HCT116 (cell line): Measurements from ENCODE around the gene LRRC72. TPM values are rescaled to one million over a fixed set of nuclear protein-coding genes. Genes with fewer than 3 reads are reported as not detected.

Experiments used
- ATAC-seq: fragments of 200-7000 bp; cut with Tn5 transposase; 2 replicates; pipeline ENCODE4 v1.9.1; 2020; ENCODE audit warnings: mild to moderate bottlenecking, moderate library complexity
- BruUV-seq: library from RNA; stranded (reverse); fragments of 400-500 nt; replicated peaks from 2 replicates; lab custom pipeline; 2021; lab: Mats Ljungman, UMichigan
- CTCF ChIA-PET: fragments of 300-600 bp; sonication (Branson Sonifier 250); formaldehyde crosslinking; loops from one replicate; lab custom pipeline; 2021; ENCODE audit warnings: antibody characterized with exemption; lab: Charles Lee
- POLR2A ChIA-PET: fragments of 300-600, 350-600 bp; sonication (Branson Sonifier 250); formaldehyde crosslinking; loops from one replicate; lab custom pipeline; 2021; ENCODE audit warnings: antibody characterized with exemption; lab: Charles Lee
- RAD21 ChIA-PET, 2 experiments: fragments of 300-600 bp; sonication (Branson Sonifier 250); formaldehyde crosslinking; loops; one replicate each; lab custom pipeline; 2023; ENCODE audit warnings: low total read pairs in 2 of 2; ENCODE audit not compliant: uncharacterized antibody in 2 of 2, unreplicated experiment in 2 of 2, low non-redundant PET in 1 of 2; lab: Charles Lee
- DNase-seq: peaks from one replicate; pipeline ENCODE4 v3.0.0-alpha.2; 2010; ENCODE audit warnings: low read depth, low spot score
- H2AFZ ChIP-seq: fragments of 200-600 bp; shearing (Covaris generic), sonication (generic); 2 replicates; pipeline ENCODE4 v1.6.1; 2017; ENCODE audit warnings: low read depth, mixed run types, mixed read lengths, antibody characterized with exemption, low read length; ENCODE audit not compliant: poor library complexity, severe bottlenecking
- H3K27ac ChIP-seq: 2 replicates; pipeline ENCODE4 v1.5.1; 2012; ENCODE audit warnings: low read depth, low read length
- H3K27me3 ChIP-seq: fragments of 200-600 bp; sonication (generic); 2 replicates; pipeline ENCODE4 v1.6.1; 2016; ENCODE audit warnings: mixed run types, low read length, mixed read lengths; ENCODE audit not compliant: insufficient read depth
- H3K36me3 ChIP-seq, 2 experiments: fragments of 200-500 bp in 1 of 2; fragments of 200-600 bp in 1 of 2; sonication (Bioruptor generic) in 1 of 2; sonication (generic) in 1 of 2; 2 replicates each; pipeline versions ENCODE4 v1.5.1 to v1.6.1; 2014 to 2016; ENCODE audit warnings: low read length in 2 of 2, inconsistent platforms in 1 of 2, mixed read lengths in 1 of 2, mixed run types in 1 of 2; ENCODE audit not compliant: insufficient read depth in 2 of 2, control insufficient read depth in 1 of 2
- H3K4me1 ChIP-seq, 2 experiments: fragments of 200-600 bp in 1 of 2; sonication (generic) in 1 of 2; 2 replicates each; pipeline versions ENCODE4 v1.5.1 to v1.6.1; 2012 to 2017; ENCODE audit warnings: low read length in 2 of 2, inconsistent platforms in 1 of 2, mild to moderate bottlenecking in 1 of 2, mixed read lengths in 1 of 2, mixed run types in 1 of 2, moderate library complexity in 1 of 2; ENCODE audit not compliant: insufficient read depth in 2 of 2, control insufficient read depth in 1 of 2
- H3K4me2 ChIP-seq: fragments of 200-600 bp; sonication (generic); 2 replicates; pipeline ENCODE4 v1.6.1; 2017; ENCODE audit warnings: mixed run types, low read length, mixed read lengths
- H3K4me3 ChIP-seq, 2 experiments: fragments of 200-600 bp in 1 of 2; sonication (generic) in 1 of 2; replicated peaks in 1 of 2; 2 replicates each; pipeline ENCODE4 v1.5.1; 2011 to 2016; ENCODE audit warnings: low read length in 2 of 2, control low read depth in 1 of 2, low read depth in 1 of 2, mild to moderate bottlenecking in 1 of 2, mixed read lengths in 1 of 2, mixed run types in 1 of 2
- H3K79me2 ChIP-seq: fragments of 200-600 bp; sonication (generic); 2 replicates; pipeline ENCODE4 v1.6.1; 2017; ENCODE audit warnings: mild to moderate bottlenecking, mixed run types, low read length, moderate library complexity, mixed read lengths; ENCODE audit not compliant: insufficient read depth
- H3K9ac ChIP-seq: fragments of 200-600 bp; sonication (generic); 2 replicates; pipeline ENCODE4 v1.6.1; 2016; ENCODE audit warnings: low read length, mixed read lengths
- H3K9me2 ChIP-seq: fragments of 200-600 bp; sonication (generic), shearing (Covaris generic); 2 replicates; pipeline ENCODE4 v1.6.1; 2017; ENCODE audit warnings: mixed run types, mild to moderate bottlenecking, moderate library complexity; ENCODE audit not compliant: insufficient read depth
- H3K9me3 ChIP-seq, 2 experiments: fragments of 200-500 bp in 1 of 2; fragments of 200-600 bp in 1 of 2; sonication (Bioruptor generic) in 1 of 2; sonication (generic) in 1 of 2; 2 replicates each; pipeline ENCODE4 v1.6.1; 2014 to 2017; ENCODE audit warnings: low read length in 2 of 2, mixed read lengths in 2 of 2, inconsistent platforms in 1 of 2, low read depth in 1 of 2, mild to moderate bottlenecking in 1 of 2, mixed run types in 1 of 2, moderate library complexity in 1 of 2; ENCODE audit not compliant: control insufficient read depth in 1 of 2, insufficient read depth in 1 of 2
- H4K20me1 ChIP-seq: fragments of 200-600 bp; sonication (generic), shearing (Covaris generic); 2 replicates; pipeline ENCODE4 v1.6.1; 2017; ENCODE audit warnings: mixed run types, mild to moderate bottlenecking, moderate library complexity; ENCODE audit not compliant: insufficient read depth
- ATF3 ChIP-seq: IDR thresholded peaks from 2 replicates; pipeline ENCODE4 v1.6.1; 2012
- CBX3 ChIP-seq: IDR thresholded peaks from 2 replicates; pipeline ENCODE4 v1.6.1; 2012; ENCODE audit warnings: low read depth
- CEBPB ChIP-seq: IDR thresholded peaks from 2 replicates; pipeline ENCODE4 v1.6.1; 2012; ENCODE audit warnings: low read depth
- CTCF ChIP-seq, 3 experiments: fragments of 200-600 bp in 1 of 3; sonication (generic) in 1 of 3; IDR thresholded peaks in 2 of 3; conservative IDR thresholded peaks in 1 of 3; 2 replicates each; pipeline ENCODE4 v1.5.1; 2012 to 2017; ENCODE audit warnings: low read depth in 2 of 3, low read length in 2 of 3, antibody characterized with exemption in 1 of 3, borderline replicate concordance in 1 of 3, control low read depth in 1 of 3, mild to moderate bottlenecking in 1 of 3, mixed read lengths in 1 of 3, mixed run types in 1 of 3, moderate library complexity in 1 of 3; ENCODE audit not compliant: insufficient read depth in 1 of 3
- EZH2 ChIP-seq: fragments of 200-600 bp; sonication (generic); IDR thresholded peaks from 2 replicates; pipeline ENCODE4 v1.6.1; 2017; ENCODE audit warnings: antibody characterized with exemption, mixed run types
- EZH2phosphoT487 ChIP-seq: fragments of 200-600 bp; IDR thresholded peaks from 2 replicates; pipeline ENCODE4 v1.6.1; 2018; ENCODE audit warnings: antibody characterized with exemption, borderline replicate concordance
- FOSL1 ChIP-seq: IDR thresholded peaks from 2 replicates; pipeline ENCODE4 v1.6.1; 2012; ENCODE audit warnings: low read depth
- JUND ChIP-seq: IDR thresholded peaks from 2 replicates; pipeline ENCODE4 v1.6.1; 2012
- POLR2A ChIP-seq: IDR thresholded peaks from 2 replicates; pipeline ENCODE4 v1.7.0; 2011; ENCODE audit warnings: borderline replicate concordance; ENCODE audit not compliant: insufficient read depth, insufficient read length; ENCODE audit errors: extremely low read depth
- POLR2AphosphoS5 ChIP-seq: IDR thresholded peaks from 2 replicates; pipeline ENCODE4 v1.6.1; 2011; ENCODE audit warnings: mild to moderate bottlenecking, low read depth, low read length, moderate library complexity
- RAD21 ChIP-seq: IDR thresholded peaks from 2 replicates; pipeline ENCODE4 v1.6.1; 2012; ENCODE audit warnings: low read depth, mild to moderate bottlenecking
- REST ChIP-seq: IDR thresholded peaks from 2 replicates; pipeline ENCODE4 v1.6.1; 2012; ENCODE audit warnings: low read depth
- SP1 ChIP-seq: IDR thresholded peaks from 2 replicates; pipeline ENCODE4 v1.6.1; 2012; ENCODE audit warnings: low read depth
- SRF ChIP-seq: IDR thresholded peaks from 2 replicates; pipeline ENCODE4 v1.6.1; 2012; ENCODE audit warnings: low read depth
- ZBTB33 ChIP-seq: IDR thresholded peaks from 2 replicates; pipeline ENCODE4 v1.6.1; 2011; ENCODE audit warnings: mild to moderate bottlenecking, low read length, moderate library complexity; ENCODE audit not compliant: insufficient replicate concordance; ENCODE audit errors: extremely low read depth
- ZFX ChIP-seq: fragments of 450-650 bp; IDR thresholded peaks from 2 replicates; pipeline ENCODE4 v1.6.1; 2017
- ZNF274 ChIP-seq: fragments of 200-500 bp; sonication (Bioruptor generic); IDR thresholded peaks from 2 replicates; pipeline ENCODE4 v1.6.1; 2014; ENCODE audit warnings: mild to moderate bottlenecking, low read depth, low read length, inconsistent platforms
- intact Hi-C: fragments of 100-400 bp; cut with micrococcal nuclease; formaldehyde crosslinking; loops from 2 replicates; pipeline ENCODE4 v1.10.0; 2022
- total RNA-seq: library from RNA; stranded (reverse); gene quantifications from one replicate; pipeline ENCODE4 v1.2.1, GENCODE V29; 2021; ENCODE audit not compliant: unreplicated experiment

LRRC72 gene
- total RNA-seq, 1 experiment from 2014 or later: not detected

GRCh38 chr7:16559497-16560179 is 33.0 kb downstream of the LRRC72 start:
- Histone ChIP-seq H3K4me2 (no peak overlapping the region), H2AFZ (peak overlapping the region; percentile 73), H3K27me3 (no peaks in the 10 kb centered on the region), H3K9ac (no peak overlapping the region), H3K27ac (no peak overlapping the region), H3K4me3 (no peak overlapping the region), H3K36me3 (no peaks in the 10 kb centered on the region), H4K20me1 (no peaks in the 10 kb centered on the region), H3K9me2 (no peaks in the 10 kb centered on the region), H3K79me2 (no peaks in the 10 kb centered on the region), H3K9me3 (no peaks in the 10 kb centered on the region), H3K4me1 (no peaks in the 10 kb centered on the region; a peak in 1 of 4 replicates)
- TF ChIP-seq EZH2phosphoT487 (no peak), RAD21 (no peak), SRF (no peak), CTCF (IDR thresholded peaks at IDR 0.05 in 2 of 3, conservative IDR thresholded peaks at IDR 0.05 in 1 of 3; ENCODE audit: borderline replicate concordance in 1 of 3, insufficient read depth in 1 of 3, low read depth in 2 of 3, low read length in 2 of 3) (no peak), CBX3 (no peak), JUND (no peak), ZBTB33 (no peak), REST (no peak), EZH2 (no peak), ZNF274 (no peak), ZFX (no peak), SP1 (no peak), FOSL1 (no peak), POLR2AphosphoS5 (no peak), ATF3 (no peak), POLR2A (no peak), CEBPB (no peak)
- no TSS peak for BruUV-seq
- DNase-seq (no peak), ATAC-seq (no peak)
- ChIA-PET CTCF (interaction anchor here (1.5 kb wide), 1 partner anchor 128 kb away, joined by 4 read pairs; no protein-coding TSS in a partner anchor), RAD21 (no interaction called here), POLR2A (no interaction called here)
- intact Hi-C loops: no loop called here
